ENCODE results near the gene PTDSS2. TPM values are rescaled to one million over a fixed set of nuclear protein-coding genes. Genes with fewer than 3 reads are reported as not detected.
"Not testable (repeated sequence)": the region's sequence is repeated elsewhere in the genome, so short reads cannot be mapped to it uniquely, and the experiment has no call there.

Gene PTDSS2
- 31.8 TPM for total RNA-seq
- long read RNA-seq, transcript PTDSS2-201 (12 exons, 2,445 nt), result major isoform, 53 of 108 reads
- long read RNA-seq, partial matches to known transcripts, result 16 of 108 reads
- long read RNA-seq, other reads (novel, unspliced or antisense), result 37 of 108 reads

DNA sequence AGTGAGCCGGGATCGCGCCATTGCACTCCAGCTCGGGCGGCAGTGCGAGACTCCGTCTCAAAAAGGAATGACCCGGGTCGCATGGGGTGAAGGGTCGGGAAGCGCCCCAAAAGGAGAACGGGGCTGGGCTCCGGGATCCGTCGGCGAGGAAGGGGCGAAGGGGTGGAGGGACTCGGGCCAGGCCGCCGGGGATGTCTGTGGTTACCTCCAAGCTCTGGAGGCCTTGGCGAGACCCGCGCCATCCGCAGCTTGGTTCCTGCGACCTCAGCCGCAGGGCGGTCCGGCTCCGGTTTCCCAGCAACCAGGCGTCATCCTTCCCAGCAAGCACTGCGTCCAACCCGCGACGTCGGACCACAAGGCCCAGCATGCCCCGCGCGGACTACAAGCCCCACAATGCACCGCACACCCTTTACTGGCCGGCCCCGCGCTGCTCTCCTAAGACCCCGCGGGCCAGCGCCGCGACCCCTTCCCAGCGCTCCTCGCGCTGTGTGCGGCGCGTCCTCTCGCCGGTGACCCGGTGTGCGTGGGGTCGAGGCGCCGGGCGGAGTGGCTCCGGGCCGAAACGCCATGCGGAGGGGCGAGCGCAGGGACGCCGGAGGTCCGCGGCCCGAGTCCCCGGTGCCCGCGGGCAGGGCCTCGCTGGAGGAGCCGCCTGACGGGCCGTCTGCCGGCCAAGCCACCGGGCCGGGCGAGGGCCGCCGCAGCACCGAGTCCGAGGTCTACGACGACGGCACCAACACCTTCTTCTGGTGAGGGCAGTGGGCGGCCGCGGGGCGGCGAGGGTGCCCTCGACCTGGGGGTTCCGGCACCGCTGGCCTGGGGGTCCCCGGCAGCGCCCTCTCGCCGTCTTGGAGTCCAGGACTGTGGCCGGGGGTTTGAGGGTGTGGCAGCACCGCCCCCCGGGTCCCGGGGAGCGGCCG lies at the start of gene PTDSS2:
TSS of gene PTDSS2 (plus strand) at position 391 of the 920 bp plus-strand sequence. CDS start at position 568, 177 bp downstream.
- DNase-seq (peak; percentile 97), ATAC-seq (peak; percentile 90)
- intact Hi-C loops (cut with micrococcal nuclease), result no loop called here

GRCh38 chr11:401196-401595 lies 48.9 kb upstream of the PTDSS2 start:
- ATAC-seq; DNase-seq; intact Hi-C loops (cut with micrococcal nuclease): not testable (repeated sequence)

DNA sequence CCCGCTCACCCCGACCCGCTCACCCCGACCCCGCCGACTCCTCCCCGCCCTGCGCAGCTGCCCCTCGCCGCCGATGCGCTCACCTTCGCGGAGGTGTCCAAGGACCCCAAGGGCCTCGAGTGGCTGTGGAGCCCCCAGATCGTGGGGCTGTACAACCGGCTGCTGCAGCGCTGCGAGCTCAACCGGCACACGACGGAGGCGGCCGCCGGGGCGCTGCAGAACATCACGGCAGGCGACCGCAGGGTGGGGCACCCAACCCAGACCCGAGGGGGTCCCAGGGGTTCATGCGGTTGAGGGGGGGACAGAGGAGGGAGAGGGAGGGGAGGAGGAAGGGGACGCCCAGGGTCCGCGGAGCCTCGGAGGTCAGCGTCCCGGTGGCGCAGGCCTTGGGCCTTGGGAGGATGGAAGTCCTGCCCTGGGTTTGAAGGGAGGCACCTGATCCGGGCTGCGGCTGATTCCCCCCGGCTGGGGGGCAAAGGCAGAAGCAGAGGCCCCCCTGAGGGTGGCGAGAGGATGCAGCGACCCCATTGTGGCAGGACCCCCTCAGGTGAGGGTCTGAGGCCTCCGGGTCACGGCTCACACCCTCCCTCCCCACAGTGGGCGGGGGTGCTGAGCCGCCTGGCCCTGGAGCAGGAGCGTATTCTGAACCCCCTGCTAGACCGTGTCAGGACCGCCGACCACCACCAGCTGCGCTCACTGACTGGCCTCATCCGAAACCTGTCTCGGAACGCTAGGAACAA lies 46.9 kb upstream of the PTDSS2 start:
- ATAC-seq (no peak), DNase-seq (no peak)
- intact Hi-C loops (cut with micrococcal nuclease), result no loop called here

DNA sequence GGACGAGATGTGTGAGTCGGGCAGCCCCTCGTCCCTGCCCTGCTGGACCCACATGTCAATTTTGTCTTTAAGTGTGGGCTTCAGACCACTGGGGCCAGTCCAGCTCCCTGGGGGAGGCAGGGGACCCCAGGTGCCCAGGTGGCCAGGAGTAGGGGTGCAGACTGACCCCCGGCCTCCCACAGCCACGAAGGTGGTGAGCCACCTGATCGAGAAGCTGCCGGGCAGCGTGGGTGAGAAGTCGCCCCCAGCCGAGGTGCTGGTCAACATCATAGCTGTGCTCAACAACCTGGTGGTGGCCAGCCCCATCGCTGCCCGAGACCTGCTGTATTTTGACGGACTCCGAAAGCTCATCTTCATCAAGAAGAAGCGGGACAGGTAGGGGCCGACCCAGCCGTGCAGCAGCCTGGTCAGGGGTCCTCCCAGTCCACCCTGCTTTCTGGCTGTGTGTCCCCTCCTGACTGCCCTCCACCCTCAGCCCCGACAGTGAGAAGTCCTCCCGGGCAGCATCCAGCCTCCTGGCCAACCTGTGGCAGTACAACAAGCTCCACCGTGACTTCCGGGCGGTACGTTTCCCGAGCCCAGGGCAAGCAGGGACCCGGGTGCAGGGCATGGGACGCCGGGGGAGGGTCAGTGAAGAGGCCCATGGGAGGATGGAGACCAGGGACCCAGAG lies 46.2 kb upstream of the PTDSS2 start:
- intact Hi-C loops (cut with micrococcal nuclease), result no loop called here
- ATAC-seq (no peak), DNase-seq (no peak)

- intact Hi-C loops (cut with micrococcal nuclease), result no loop called here
- DNase-seq (no peak), ATAC-seq (no peak)
These were observed 45.4 kb upstream of the PTDSS2 start for GRCh38 chr11:404551-405264.

GRCh38 chr11:405323-405953 lies 44.6 kb upstream of the PTDSS2 start:
- intact Hi-C loops (cut with micrococcal nuclease), result no loop called here
- DNase-seq (peak; percentile 79), ATAC-seq (peak; percentile 5)

DNA sequence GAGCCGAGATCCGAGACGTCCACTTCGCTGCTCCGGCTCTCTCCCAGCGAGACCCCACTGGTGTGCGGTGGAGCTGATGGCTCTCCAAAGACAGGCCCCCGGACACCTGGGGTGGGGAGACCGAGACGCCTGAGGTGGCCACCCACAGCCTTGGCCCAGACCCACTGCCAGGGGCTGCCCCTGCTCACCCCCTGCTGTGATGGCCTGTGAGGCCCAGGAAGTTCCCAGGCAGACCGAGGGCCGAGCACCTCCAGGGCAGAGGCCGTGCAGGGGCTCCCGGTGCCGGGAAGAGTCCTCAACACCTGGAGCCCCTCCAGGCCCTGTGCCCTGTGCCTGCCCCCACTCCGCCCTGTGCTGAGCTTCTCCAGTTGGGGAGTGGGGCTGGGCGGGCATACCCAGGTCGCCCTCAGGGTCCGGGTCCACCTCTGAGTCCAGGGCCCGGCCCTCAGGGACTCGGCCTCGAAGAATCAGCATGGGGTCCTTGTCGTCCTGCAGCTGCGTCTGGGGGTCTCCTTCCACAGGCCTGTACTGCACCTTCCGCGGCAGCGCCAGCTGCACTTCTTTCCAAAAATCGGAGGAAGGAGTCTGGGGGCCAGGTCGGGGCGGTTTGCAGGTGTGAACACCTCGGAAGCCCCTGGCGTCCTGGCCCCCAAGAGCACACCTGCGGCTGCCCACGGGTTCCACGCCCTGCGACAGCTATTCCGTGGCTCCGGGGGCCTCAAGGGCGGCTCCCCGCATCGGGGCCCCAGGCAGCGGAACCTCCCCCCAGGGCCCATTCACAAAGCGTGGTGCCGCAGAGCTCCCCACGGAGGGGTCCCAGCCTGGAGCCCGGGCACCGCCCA lies 43.9 kb upstream of the PTDSS2 start:
- no peak for DNase-seq
- intact Hi-C loops (cut with micrococcal nuclease), result no loop called here
- peak; percentile 7 for ATAC-seq

GRCh38 chr11:406796-407650 lies 43.1 kb upstream of the PTDSS2 start:
- intact Hi-C loops (cut with micrococcal nuclease), result no loop called here
- DNase-seq, result peak; percentile 90
- ATAC-seq, result peak; percentile 80

- no peak for ATAC-seq
- intact Hi-C loops (cut with micrococcal nuclease), result no loop called here
- no peak for DNase-seq
These were observed 42.4 kb upstream of the PTDSS2 start for GRCh38 chr11:407651-408123.

DNA sequence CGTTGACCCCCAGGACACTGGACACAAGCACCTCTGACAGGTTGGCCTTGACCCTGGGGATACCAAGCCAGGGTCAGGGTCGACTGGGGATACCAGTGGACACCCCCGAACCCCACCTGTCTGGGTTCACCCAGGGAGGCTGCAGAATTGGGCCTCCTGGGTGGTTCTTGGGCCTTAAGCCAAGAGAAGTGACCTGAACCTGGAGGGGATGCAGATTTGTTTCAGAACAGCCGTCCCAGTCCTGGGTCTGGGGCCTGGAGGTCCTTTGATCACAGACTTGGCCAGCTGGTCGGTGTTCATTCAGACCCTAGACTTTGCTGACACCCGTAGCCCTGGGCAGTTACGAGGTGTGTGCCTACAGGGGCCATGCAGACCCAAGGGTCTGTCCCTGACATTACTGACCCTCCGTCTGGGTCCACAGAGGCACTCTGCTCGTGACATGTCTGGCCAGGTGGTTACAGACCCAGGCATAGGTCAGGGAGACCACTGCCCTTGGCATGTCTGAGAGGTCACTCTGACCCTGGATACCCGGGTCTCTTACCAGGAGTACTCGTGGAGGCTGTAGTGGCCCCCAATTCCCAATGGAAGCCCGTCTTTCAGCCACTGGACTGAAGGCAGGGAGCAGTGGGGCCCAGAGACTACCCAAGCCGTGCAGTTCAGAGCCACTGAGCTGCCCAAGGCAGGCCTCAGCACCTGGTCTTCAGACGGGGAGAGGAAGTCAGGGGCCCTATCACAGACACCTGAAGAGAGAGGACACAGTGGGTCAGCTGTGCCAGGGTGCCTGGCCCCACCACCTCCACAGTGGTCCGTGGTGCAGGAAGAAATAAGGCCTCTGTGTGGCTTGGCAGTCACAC lies 41.7 kb upstream of the PTDSS2 start:
- ATAC-seq, result peak; percentile 1
- intact Hi-C loops (cut with micrococcal nuclease), result no loop called here
- no peak for DNase-seq

DNA sequence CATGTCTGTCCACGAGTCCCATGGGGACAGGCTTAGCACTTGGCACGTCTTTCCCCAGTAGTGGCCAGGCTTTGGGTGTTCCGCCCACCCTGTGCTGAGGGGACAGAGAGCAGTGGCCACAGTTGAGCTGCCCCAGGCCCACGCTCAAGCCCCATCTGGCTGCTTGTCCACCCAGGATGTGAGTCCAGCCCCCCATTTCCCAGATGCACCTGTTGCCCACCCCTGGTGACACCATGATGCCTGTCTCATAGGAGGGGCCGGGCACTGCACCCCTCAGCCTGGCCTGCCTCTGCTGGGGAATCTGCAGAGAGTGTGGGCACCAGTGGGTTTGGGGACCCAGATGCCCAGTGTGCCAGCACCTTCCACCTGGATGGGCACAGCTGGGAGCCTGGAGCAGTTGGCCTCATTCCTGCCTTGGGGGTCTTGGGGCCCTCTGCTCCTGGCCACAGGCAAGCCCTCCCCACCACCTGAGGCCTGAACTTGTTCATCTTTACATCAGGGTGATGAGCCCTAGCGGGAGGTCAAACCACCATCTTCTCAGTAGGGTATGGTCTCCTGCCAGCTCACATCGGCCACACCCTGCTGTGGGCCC lies 41.0 kb upstream of the PTDSS2 start:
- no peak for DNase-seq
- intact Hi-C loops (cut with micrococcal nuclease), result no loop called here
- no peak for ATAC-seq

- intact Hi-C loops (cut with micrococcal nuclease), result no loop called here
- ATAC-seq, result no peak
These were observed 40.2 kb upstream of the PTDSS2 start for GRCh38 chr11:409600-410483.

DNA sequence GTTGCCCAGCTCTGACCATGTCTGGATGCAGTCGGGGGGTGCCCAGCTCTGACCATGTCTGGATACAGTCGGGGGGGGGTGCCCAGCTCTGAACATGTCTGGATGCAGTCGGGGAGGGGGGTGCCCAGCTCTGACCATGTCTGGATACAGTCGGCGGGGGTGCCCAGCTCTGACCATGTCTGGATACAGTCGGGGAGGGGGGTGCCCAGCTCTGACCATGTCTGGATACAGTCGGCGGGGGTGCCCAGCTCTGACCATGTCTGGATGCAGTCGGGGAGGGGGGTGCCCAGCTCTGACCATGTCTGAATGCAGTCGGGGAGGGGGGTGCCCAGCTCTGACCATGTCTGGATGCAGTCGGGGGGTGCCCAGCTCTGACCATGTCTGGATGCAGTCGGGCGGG lies 39.4 kb upstream of the PTDSS2 start:
- DNase-seq; intact Hi-C loops (cut with micrococcal nuclease): not testable (repeated sequence)

More at GRCh38 chr11:409600-410483, 40.2 kb upstream of the PTDSS2 start:
- DNase-seq, result no peak

GRCh38 chr11:411520-411919 lies 38.6 kb upstream of the PTDSS2 start:
- ATAC-seq; DNase-seq; intact Hi-C loops (cut with micrococcal nuclease): not testable (repeated sequence)

More for the DNA sequence above, 39.4 kb upstream of the PTDSS2 start:
- not testable (repeated sequence) for ATAC-seq
